ENCODE results near the gene WNT2B. TPM values are rescaled to one million over a fixed set of nuclear protein-coding genes. Genes with fewer than 3 reads are reported as not detected.

WNT2B gene
- total and polyA plus RNA-seq, 2 of the 8 experiments (the other 6 are each of a cell fraction or from before 2014, with no cell fraction given) = 0.33 to 2.0 TPM

DNA sequence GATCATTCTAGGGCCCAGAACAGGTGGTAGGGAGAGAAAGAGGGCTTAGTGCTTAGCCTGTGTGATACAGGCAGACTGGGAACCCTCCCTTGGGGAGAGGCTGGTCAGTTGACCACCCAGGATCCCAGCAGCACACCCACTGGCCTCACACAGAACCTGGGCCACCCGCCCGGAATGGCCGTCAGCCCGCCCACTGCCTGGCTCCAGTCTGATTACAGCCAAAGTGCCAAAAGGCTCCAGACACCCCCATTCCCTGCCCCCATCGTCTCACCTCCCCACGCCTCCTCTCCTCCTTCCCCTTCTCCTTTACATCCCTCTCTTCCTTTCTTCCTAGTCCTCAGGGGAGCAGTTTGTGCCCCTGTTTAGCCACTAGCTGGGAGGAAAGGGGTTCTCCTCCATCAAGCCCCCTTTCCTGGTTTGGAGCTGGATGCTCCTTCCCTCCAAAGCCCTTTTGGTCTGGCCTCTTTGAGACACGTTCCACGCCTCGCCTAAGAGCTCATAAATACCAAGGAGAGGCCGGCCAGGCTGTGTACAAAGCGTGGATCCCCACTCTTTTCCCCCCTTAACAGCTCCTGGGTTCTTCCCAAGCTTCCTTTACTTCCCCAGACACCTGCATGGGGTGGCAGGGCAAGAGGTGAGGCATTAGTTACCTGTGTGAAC, 4.6 kb upstream of the WNT2B start:
- Histone ChIP-seq H3K79me2 (ENCODE audit: control insufficient read depth in 1 of 2, insufficient read depth in 2 of 2, low read length in 2 of 2) (no peaks in the 10 kb centered on the region), H3K36me3 (ENCODE audit: control insufficient read depth in 2 of 4, insufficient read depth in 4 of 4, low read length in 3 of 4) (no peaks in the 10 kb centered on the region; a peak in 1 of 8 replicates), H4K8ac (ENCODE audit: extremely low read depth, insufficient read depth, low read length) (no peak overlapping the region), H3K4ac (replicated peaks; ENCODE audit: insufficient read length, low read depth, low read length) (no peak overlapping the region), H2AFZ (ENCODE audit: low read length) (no peak overlapping the region), H3K27ac (ENCODE audit: low read depth, low read length) (no peak overlapping the region), H2AK5ac (ENCODE audit: low read depth, low read length) (no peak overlapping the region), H3K4me1 (replicated peaks in 1 of 4; ENCODE audit: control insufficient read depth in 3 of 4, insufficient read depth in 4 of 4, low read length in 3 of 4) (peaks cover 0 to 11% (median 6%) of the 10 kb centered on the region in 4 experiments; a peak in 6 of 7 replicates), H3K9me3 (ENCODE audit: insufficient read depth in 2 of 2, low read depth in 1 of 2, low read length in 1 of 2) (no peaks in the 10 kb centered on the region), H2BK20ac (ENCODE audit: low read length) (no peak overlapping the region), H4K5ac (ENCODE audit: insufficient read length, low read depth, low read length) (no peak overlapping the region), H3K9ac (replicated peaks in 1 of 4; ENCODE audit: extremely low read depth in 1 of 4, low read depth in 3 of 4, low read length in 3 of 4) (no peak overlapping the region), H2BK120ac (replicated peaks; ENCODE audit: low read depth, low read length) (no peak overlapping the region), H4K20me1 (replicated peaks in 1 of 2; ENCODE audit: control insufficient read depth in 1 of 2, insufficient read depth in 2 of 2, low read length in 2 of 2) (peaks cover 0 to 3% of the 10 kb centered on the region in 2 experiments), H3K79me1 (ENCODE audit: low read depth, low read length) (no peaks in the 10 kb centered on the region), H3K4me2 (ENCODE audit: insufficient read depth in 1 of 2, low read depth in 2 of 2, low read length in 2 of 2) (no peak overlapping the region), H3K23ac (ENCODE audit: insufficient read length) (no peak overlapping the region), H3K56ac (replicated peaks; ENCODE audit: insufficient read length, low read depth, low read length) (no peak overlapping the region), H4K91ac (replicated peaks; ENCODE audit: insufficient read length, low read length) (no peak overlapping the region), H2BK5ac (ENCODE audit: low read depth, low read length) (no peak overlapping the region), H3K14ac (ENCODE audit: insufficient read length) (no peak overlapping the region), H2BK12ac (ENCODE audit: low read depth, low read length) (no peak overlapping the region), H3K18ac (ENCODE audit: extremely low read depth, low read length) (no peak overlapping the region), H3K4me3 (ENCODE audit: extremely low read depth in 1 of 4, insufficient read depth in 2 of 4, low read depth in 3 of 4, low read length in 4 of 4) (no peak overlapping the region), H3K23me2 (ENCODE audit: low read depth, low read length) (peaks cover 19% of the 10 kb centered on the region), H3K27me3 (replicated peaks in 1 of 4; ENCODE audit: control insufficient read depth in 3 of 4, extremely low read depth in 1 of 4, insufficient read depth in 3 of 4, low read length in 3 of 4) (peaks cover 23 to 81% (median 70%) of the 10 kb centered on the region in 4 experiments), H2BK15ac (ENCODE audit: low read length) (no peak overlapping the region)
- DNase-seq (ENCODE audit: low read depth in 1 of 2, low spot score in 2 of 2) (no peak), FAIRE-seq (no peak)
- TF ChIP-seq JUND (IDR thresholded peaks at IDR 0.05; ENCODE audit: low read length) (no peak), RBBP5 (IDR thresholded peaks at IDR 0.05; ENCODE audit: borderline replicate concordance, low read depth, low read length) (0 out of 2 replicates have a peak, but pooled peaks have one; percentile 34)
- CTCF ChIA-PET (ENCODE audit: partially characterized antibody) = interaction anchor here (0.6 to 1.4 kb wide), 5 partner anchors 38 to 1332 kb away, joined by 3 to 4 read pairs (median 3); no protein-coding TSS in a partner anchor
- POLR2A ChIA-PET (ENCODE audit: partially characterized antibody) = interaction anchor here (1.1 kb wide), 2 partner anchors 11 to 170 kb away, joined by 3 read pairs; partner anchors contain the start of gene MOV10
- WGBS, 2 experiments (ENCODE audit: extremely low coverage in 1 of 2, insufficient coverage in 1 of 2, insufficient read length in 1 of 2, insufficient replicate concordance in 2 of 2, low coverage in 1 of 2, low lambda C conversion rate in 2 of 2, missing lambda C conversion rate in 1 of 2) = 73% methylated on average over 11 of the region's 11 CpGs; no CpG with 5 or more reads in 1 of the 2 experiments
